Islet of Langerhans (tissue), 1 donor: ENCODE results near the gene SUN2.
A peak's percentile ranks its signal among the peaks of the same experiment; 100 is the strongest.

ENCODE experiments used
- FAIRE-seq: peaks from one replicate; lab custom pipeline; 2011; peaks lifted over from hg19 to GRCh38; lab: Jason Lieb, UNC

The SUN2 gene

GRCh38 chr22:38733724-38734381 is 21.9 kb downstream of the SUN2 start:
- no peak for FAIRE-seq

DNA sequence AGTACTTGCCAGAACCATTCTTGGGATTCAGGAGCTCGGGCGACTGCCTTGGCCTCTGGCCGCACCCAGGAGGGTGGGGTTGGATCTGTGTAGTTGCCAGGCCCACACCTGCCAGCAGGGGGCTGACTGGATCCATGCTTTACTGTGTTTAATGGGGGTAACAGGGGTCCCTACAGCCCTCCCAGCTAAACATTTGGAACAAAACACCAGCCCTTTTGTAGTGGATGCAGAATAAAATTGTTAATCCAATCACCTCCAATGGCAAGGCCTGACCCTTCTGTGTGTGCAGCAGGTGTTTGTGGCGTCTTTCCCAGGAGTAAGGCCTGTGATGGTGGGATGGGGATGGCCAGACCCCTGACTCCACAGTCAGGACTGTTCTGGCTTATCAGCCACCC is 22.5 kb downstream of the SUN2 start:
- FAIRE-seq, result no peak

- no peak for FAIRE-seq
These were observed 23.5 kb downstream of the SUN2 start for GRCh38 chr22:38732251-38732815.

GRCh38 chr22:38731703-38732161 is 24.1 kb downstream of the SUN2 start:
- FAIRE-seq, result no peak

DNA sequence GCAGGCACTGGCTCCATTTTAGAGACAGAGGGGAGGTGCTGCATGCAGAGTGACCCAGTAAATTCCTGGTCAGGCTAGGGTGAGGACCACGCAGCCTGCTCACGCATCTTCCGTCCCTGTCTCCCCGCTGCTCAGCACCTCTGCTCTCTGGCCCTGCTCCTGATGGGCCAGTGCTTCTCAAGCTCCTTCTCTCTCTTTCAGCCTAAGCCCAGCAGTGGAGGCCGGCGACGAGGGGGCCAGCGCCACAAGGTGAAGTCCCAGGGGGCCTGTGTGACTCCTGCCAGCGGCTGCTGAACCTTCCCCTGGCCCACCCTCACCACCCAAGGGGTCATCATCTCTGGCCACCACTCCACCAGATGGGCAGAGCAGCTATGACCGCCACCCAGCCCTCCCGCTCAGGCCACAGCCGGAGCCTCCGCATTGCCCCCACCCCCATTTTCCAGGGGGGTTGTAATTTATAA is 25.4 kb downstream of the SUN2 start:
- FAIRE-seq, result no peak

- FAIRE-seq, result no peak
These were observed 25.9 kb downstream of the SUN2 start for GRCh38 chr22:38729946-38730345.

DNA sequence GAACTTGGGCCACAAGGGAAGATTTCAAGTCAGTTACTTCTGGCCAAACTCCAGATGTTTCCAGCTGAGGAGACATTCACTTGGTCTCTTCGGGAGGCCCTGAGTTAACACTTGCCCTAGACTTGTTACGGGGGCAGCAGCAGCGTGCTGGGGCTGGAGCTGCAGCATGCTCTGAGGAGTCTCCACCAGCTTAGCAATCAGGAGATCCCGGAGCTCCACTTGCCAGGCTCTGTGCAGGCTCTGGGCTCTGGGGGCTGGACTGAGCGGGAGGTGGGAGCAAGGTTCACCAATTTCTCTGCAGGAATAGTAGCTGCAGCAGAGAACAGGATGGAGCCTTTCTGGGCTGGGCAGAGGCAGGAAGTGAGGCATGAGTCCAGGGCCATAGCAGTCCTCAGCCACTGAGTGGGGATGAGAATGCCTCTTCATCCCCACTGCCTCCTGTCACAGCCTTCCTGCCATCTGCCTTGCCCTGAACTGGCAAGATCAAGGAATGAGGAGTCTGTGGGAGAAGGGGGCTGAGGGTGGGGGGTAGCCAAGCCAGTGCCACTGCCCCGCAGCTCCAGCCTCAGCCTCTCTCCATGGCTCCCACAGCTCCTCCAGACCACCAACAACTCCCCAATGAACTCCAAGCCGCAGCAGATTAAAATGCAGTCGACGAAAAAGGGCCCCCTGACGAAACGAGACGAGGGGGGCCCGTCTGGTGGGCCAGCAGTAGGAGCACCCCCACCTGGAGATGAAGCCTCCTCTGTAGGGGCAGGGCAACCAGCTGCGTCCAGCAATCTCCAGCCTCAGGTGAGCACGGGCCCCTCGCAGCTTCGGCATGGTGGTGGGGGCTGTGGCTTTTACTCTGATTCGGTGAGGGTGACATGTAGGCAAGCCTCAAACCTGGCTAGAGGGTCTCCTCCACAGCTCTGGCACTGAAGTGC is 26.7 kb downstream of the SUN2 start:
- no peak for FAIRE-seq

- FAIRE-seq, result no peak
These were observed 28.0 kb downstream of the SUN2 start for GRCh38 chr22:38727530-38728451.

- FAIRE-seq, result no peak
These were observed 28.7 kb downstream of the SUN2 start for GRCh38 chr22:38727123-38727522.

- FAIRE-seq, result no peak
These were observed 29.7 kb downstream of the SUN2 start for GRCh38 chr22:38725900-38726655.

DNA sequence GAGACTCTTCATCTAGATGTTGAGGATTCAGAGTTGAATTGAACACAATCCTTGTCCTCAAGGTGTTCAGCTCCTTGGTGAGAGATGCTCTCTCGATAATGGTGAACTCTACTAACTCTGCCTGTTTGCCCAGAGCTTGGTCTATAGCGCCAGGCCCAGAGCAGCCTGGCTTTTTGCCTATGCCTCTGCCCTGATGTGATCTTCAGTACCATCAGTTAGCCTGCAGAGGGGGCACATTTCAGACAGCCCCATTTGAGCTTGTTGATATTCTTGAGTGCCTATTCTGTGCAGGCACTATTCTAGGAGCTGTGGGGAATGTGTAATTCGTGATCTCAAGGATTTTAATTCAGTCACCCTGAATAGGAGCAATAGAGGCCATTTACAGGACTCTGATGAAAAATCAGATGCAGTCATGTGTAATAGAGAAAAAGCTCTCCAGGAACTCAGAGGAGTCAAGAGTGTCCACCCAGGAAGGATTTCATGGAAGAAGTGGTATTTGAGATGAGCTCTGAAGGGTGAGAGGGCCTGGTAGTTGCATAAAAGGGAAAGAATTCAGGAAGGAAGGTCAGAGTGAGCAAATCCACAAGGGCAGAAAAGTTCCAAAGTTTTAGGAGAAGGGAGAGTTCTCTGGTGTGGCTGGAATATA is 30.7 kb downstream of the SUN2 start:
- FAIRE-seq, result no peak

- no peak for FAIRE-seq
These were observed 31.6 kb downstream of the SUN2 start for GRCh38 chr22:38724176-38724575.

DNA sequence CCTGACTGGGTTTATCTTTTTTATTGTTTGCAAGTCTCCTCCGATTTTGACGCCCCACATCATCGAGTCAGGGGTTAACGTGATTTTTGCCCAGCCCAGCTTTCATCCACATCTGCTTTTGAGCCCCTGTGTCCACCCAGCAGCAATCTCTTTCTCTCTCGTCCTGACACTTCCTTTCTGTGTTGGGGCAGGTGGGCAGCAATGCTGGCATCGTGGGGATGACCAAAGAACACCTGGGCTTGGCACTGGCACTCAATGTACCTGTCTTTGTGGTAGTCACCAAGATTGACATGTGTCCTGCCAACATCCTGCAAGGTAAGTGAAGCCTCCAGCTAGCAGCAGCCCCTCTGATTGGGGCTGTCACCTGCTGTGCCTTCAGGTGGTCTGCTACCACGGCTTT is 34.2 kb downstream of the SUN2 start:
- FAIRE-seq, result no peak

DNA sequence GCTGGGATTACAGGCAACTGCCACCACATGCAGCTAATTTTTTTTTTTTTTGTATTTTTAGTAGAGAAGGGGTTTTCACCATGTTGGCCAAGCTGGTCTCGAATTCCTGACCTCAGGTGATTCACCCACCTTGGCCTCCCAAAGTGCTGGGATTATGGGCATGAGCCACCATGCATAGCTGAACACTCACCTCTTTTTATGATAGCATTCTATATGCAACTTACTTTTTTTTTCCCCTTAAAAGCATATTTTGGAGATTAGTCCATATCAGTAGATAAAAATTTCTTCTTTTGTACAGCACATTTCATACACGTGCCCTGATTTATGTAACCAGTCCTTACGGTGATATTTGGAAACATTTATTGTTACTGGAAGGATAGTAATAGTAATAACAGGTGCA is 35.4 kb downstream of the SUN2 start:
- no peak for FAIRE-seq

GRCh38 chr22:38719196-38719595 is 36.6 kb downstream of the SUN2 start:
- no peak for FAIRE-seq

- peak; percentile 99 for FAIRE-seq
These were observed 37.4 kb downstream of the SUN2 start for GRCh38 chr22:38718414-38718813.

DNA sequence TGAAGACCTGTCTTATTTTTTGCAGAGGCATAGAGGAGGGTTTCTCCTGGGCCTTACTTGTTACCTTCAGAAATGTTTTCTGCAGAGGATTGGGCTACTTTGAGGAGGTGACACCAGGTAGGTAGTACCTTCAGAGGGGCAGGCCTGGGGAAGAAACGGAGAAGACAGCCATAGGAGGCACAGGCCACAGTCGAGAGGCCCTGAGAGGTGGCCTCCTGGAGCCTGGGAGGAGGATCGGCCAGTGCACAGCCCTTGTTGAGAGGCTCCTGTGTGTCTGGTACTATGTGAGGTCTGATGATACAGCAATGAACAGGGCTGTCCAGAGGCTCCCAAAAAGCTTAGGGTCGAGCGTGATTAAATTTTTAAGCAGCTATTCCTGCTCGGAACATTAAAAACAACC is 38.6 kb downstream of the SUN2 start:
- no peak for FAIRE-seq

DNA sequence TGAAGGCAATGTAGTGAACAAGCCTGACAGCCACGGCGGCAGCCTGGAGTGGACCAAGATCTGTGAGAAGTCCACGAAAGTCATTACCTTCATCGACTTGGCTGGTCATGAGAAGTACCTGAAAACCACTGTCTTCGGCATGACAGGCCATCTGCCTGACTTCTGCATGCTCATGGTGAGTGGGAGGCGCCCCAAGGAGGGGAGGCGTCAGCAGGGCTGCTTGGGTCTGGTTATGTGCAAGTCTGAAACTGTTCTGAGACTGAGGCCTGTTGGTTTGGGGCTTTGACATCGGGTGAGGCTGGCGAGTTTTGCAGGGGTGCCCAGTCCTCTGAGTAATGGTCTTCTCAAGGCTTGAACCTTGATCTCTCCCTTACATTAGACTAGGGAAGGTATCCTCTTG is 39.0 kb downstream of the SUN2 start:
- no peak for FAIRE-seq

DNA sequence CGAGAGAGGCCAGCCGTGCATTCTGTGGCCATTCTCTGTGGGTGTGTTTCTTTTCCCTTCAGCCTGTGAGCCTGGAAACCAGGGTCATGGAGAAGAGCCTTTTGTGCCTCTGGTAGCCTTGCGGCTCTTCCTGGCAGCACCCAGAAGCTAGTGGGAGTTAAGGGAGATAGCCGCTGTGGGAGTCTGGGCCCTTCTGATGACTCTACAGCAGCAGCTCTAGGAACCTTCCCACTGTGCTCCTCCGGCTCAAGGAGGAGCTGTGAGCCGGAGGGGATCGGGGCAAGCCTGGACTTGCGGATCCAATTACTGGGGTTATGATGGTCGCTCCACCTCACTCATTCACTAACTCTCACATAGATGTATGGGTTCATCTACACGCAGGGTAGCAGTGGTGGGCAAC is 39.5 kb downstream of the SUN2 start:
- FAIRE-seq, result no peak

GRCh38 chr22:38715852-38716251 is 39.9 kb downstream of the SUN2 start:
- no peak for FAIRE-seq
